VCaP (cell line): Measurements from ENCODE around the gene CYB5D1.
A peak's percentile ranks its signal among the peaks of the same experiment; 100 is the strongest.

Experiments
- H3K27ac ChIP-seq: fragments of 450-650 bp; 2 replicates; pipeline ENCODE4 v1.5.1; 2017
- TF ChIP-seq, protein P1 (sequence below): fragments of 450-650 bp; conservative IDR thresholded peaks from 2 replicates; pipeline ENCODE4 v1.5.1; 2017; ENCODE audit warnings: mild to moderate bottlenecking, moderate library complexity

Gene CYB5D1

GRCh38 chr17:7852262-7852670, 5.5 kb upstream of the CYB5D1 start:
- peak overlapping the region; percentile 36; the same call in 1 of the 2 replicates for H3K27ac ChIP-seq
- TF ChIP-seq, protein P1, sequence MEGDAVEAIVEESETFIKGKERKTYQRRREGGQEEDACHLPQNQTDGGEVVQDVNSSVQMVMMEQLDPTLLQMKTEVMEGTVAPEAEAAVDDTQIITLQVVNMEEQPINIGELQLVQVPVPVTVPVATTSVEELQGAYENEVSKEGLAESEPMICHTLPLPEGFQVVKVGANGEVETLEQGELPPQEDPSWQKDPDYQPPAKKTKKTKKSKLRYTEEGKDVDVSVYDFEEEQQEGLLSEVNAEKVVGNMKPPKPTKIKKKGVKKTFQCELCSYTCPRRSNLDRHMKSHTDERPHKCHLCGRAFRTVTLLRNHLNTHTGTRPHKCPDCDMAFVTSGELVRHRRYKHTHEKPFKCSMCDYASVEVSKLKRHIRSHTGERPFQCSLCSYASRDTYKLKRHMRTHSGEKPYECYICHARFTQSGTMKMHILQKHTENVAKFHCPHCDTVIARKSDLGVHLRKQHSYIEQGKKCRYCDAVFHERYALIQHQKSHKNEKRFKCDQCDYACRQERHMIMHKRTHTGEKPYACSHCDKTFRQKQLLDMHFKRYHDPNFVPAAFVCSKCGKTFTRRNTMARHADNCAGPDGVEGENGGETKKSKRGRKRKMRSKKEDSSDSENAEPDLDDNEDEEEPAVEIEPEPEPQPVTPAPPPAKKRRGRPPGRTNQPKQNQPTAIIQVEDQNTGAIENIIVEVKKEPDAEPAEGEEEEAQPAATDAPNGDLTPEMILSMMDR: no peak

DNA sequence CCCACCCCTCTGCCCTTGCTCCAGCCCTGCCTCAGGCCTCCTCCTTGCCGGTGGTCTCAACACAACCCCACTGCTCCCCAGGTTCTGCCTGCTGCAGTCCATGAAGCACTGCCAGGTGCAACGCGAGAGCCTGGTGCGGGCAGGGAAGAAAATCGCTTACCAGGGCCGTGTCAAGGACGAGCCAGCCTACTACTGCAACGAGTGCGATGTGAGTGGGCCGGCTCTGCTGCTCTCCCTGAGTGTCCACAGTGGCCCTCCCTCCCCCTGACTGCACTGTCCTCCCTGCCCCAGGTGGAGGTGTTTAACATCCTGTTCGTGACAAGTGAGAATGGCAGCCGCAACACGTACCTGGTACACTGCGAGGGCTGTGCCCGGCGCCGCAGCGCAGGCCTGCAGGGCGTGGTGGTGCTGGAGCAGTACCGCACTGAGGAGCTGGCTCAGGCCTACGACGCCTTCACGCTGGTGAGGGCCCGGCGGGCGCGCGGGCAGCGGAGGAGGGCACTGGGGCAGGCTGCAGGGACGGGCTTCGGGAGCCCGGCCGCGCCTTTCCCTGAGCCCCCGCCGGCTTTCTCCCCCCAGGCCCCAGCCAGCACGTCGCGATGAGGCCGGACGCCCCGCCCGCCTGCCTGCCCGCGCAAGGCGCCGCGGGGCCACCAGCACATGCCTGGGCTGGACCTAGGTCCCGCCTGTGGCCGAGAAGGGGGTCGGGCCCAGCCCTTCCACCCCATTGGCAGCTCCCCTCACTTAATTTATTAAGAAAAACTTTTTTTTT, 4.7 kb upstream of the CYB5D1 start:
- H3K27ac ChIP-seq: no peak overlapping the region
- TF ChIP-seq, protein P1: no peak

GRCh38 chr17:7853691-7854038, 4.1 kb upstream of the CYB5D1 start:
- TF ChIP-seq, protein P1: no peak
- no peak overlapping the region for H3K27ac ChIP-seq

GRCh38 chr17:7854078-7854777, 3.6 kb upstream of the CYB5D1 start:
- TF ChIP-seq, protein P1: no peak
- H3K27ac ChIP-seq: no peak overlapping the region; the same call in 1 of the 2 replicates

GRCh38 chr17:7854851-7855659, 2.7 kb upstream of the CYB5D1 start, which contains the start of gene TMEM88:
Gene TMEM88, plus strand, starts transcription at chr17:7855066. Its CDS starts 9 bp downstream, at chr17:7855075.
- H3K27ac ChIP-seq: peak within 1 kb of the TSS; percentile 91
- TF ChIP-seq, protein P1: no peak

- TF ChIP-seq, protein P1: no peak
- peak overlapping the region; percentile 91 for H3K27ac ChIP-seq
Measured at GRCh38 chr17:7855660-7856010, 2.2 kb upstream of the CYB5D1 start.
